Keratinocyte (primary cell): ENCODE measurements around the gene TLL1.

Source experiments
- EZH2 ChIP-seq: IDR thresholded peaks from one replicate; pipeline ENCODE4 v1.6.1; 2012; ENCODE audit warnings: inconsistent platforms, mild to moderate bottlenecking, low read length, moderate library complexity
- TF ChIP-seq, protein P1 (sequence below), 3 experiments: IDR thresholded peaks in 1 of 3; conservative IDR thresholded peaks in 1 of 3; optimal IDR thresholded peaks in 1 of 3; 2 replicates in 2 of 3; 3 replicates in 1 of 3; pipeline versions ENCODE3 to v1.5.1; 2011; ENCODE audit warnings: low read length in 3 of 3, mild to moderate bottlenecking in 3 of 3, moderate library complexity in 2 of 3, control low read depth in 1 of 3, inconsistent platforms in 1 of 3; ENCODE audit not compliant: insufficient read depth in 2 of 3; ENCODE audit errors: extremely low read depth in 1 of 3

DNA sequence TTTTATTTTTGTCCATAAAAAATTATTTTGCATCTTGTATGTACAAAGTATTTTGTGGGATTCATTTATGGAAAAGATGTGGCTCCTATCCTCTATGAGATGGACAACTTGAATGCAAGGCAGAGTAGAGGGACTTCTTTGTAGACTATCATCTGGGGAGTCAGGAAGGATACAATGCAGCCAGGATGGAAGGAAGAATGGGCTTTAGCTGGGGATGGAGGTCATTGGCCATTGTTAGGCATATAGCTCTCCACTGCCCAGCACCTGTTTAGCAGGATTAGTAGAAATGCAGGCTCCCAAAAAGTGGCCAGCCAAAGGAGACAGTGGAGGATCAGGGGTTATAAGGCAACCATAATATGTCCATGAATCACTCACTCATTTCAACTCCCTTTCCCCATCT, 5.1 kb upstream of the TLL1 start:
- TF ChIP-seq EZH2, result no peak
- TF ChIP-seq, protein P1, sequence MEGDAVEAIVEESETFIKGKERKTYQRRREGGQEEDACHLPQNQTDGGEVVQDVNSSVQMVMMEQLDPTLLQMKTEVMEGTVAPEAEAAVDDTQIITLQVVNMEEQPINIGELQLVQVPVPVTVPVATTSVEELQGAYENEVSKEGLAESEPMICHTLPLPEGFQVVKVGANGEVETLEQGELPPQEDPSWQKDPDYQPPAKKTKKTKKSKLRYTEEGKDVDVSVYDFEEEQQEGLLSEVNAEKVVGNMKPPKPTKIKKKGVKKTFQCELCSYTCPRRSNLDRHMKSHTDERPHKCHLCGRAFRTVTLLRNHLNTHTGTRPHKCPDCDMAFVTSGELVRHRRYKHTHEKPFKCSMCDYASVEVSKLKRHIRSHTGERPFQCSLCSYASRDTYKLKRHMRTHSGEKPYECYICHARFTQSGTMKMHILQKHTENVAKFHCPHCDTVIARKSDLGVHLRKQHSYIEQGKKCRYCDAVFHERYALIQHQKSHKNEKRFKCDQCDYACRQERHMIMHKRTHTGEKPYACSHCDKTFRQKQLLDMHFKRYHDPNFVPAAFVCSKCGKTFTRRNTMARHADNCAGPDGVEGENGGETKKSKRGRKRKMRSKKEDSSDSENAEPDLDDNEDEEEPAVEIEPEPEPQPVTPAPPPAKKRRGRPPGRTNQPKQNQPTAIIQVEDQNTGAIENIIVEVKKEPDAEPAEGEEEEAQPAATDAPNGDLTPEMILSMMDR (optimal IDR thresholded peaks at IDR 0.05 in 1 of 3, IDR thresholded peaks at IDR 0.05 in 1 of 3, conservative IDR thresholded peaks at IDR 0.05 in 1 of 3; ENCODE audit: extremely low read depth in 1 of 3, insufficient read depth in 2 of 3, low read length in 3 of 3), result no peak
